Endothelial cell of umbilical vein (primary cell): ENCODE results near the gene OSER1. TPM values are rescaled to one million over a fixed set of nuclear protein-coding genes. Genes with fewer than 3 reads are reported as not detected.
"Not testable (repeated sequence)": the region's sequence is repeated elsewhere in the genome, so short reads cannot be mapped to it uniquely, and the experiment has no call there.

Experiments
- BruUV-seq: library from RNA; stranded (reverse); fragments of 400-500 nt; replicated peaks from 2 replicates; lab custom pipeline; 2021; lab: Mats Ljungman, UMichigan
- CTCF ChIA-PET: fragments of 300-600, 350-600 bp; sonication (Branson Sonifier 250); formaldehyde crosslinking; loops from one replicate; lab custom pipeline; 2021; ENCODE audit warnings: antibody characterized with exemption, inconsistent platforms; lab: Charles Lee
- POLR2A ChIA-PET: fragments of 300-600, 350-600 bp; sonication (Branson Sonifier 250); formaldehyde crosslinking; loops from one replicate; lab custom pipeline; 2021; ENCODE audit warnings: antibody characterized with exemption, inconsistent platforms; lab: Charles Lee
- DNase-seq: peaks from one replicate; pipeline ENCODE4 v3.0.0-alpha.2; 2011; ENCODE audit warnings: low read depth, low spot score
- FAIRE-seq: peaks from 2 replicates; lab custom pipeline; 2011; peaks lifted over from hg19 to GRCh38; lab: Jason Lieb, UNC
- H2AFZ ChIP-seq: 2 replicates; pipeline ENCODE4 v1.6.0; 2012; ENCODE audit warnings: low read depth, low read length, control low read depth, inconsistent platforms
- H3K27ac ChIP-seq: 2 replicates; pipeline ENCODE4 v1.5.1; 2011; ENCODE audit warnings: low read depth, mild to moderate bottlenecking, control low read depth, low read length, moderate library complexity; ENCODE audit not compliant: insufficient read depth
- H3K27me3 ChIP-seq, 2 experiments: 2 replicates each; pipeline versions ENCODE4 v1.6.0 to v1.6.1; 2011; ENCODE audit warnings: low read length in 2 of 2, mixed read lengths in 1 of 2; ENCODE audit not compliant: control insufficient read depth in 2 of 2, insufficient read depth in 2 of 2
- H3K36me3 ChIP-seq, 2 experiments: 2 replicates in 1 of 2; 3 replicates in 1 of 2; pipeline ENCODE4 v1.5.1; 2011; ENCODE audit warnings: low read length in 2 of 2, mild to moderate bottlenecking in 1 of 2, moderate library complexity in 1 of 2; ENCODE audit not compliant: control insufficient read depth in 2 of 2, insufficient read depth in 2 of 2; ENCODE audit errors: extremely low read depth in 1 of 2
- H3K4me1 ChIP-seq: 3 replicates; pipeline ENCODE4 v1.5.1; 2011; ENCODE audit warnings: mild to moderate bottlenecking, low read length; ENCODE audit not compliant: control insufficient read depth, insufficient read depth; ENCODE audit errors: extremely low read depth
- H3K4me2 ChIP-seq: 2 replicates; pipeline ENCODE4 v1.6.1; 2011; ENCODE audit warnings: low read length, control low read depth, mixed read lengths; ENCODE audit not compliant: insufficient read depth
- H3K4me3 ChIP-seq, 3 experiments: fragments of 200-600 bp in 1 of 3; sonication (generic), shearing (Covaris generic) in 1 of 3; replicated peaks in 1 of 3; 2 replicates each; pipeline ENCODE4 v1.5.1; 2011 to 2016; ENCODE audit warnings: control low read depth in 3 of 3, low read length in 3 of 3, mild to moderate bottlenecking in 2 of 3, inconsistent platforms in 1 of 3, low read depth in 1 of 3, moderate library complexity in 1 of 3; ENCODE audit not compliant: insufficient read depth in 1 of 3
- H3K79me2 ChIP-seq: 2 replicates; pipeline ENCODE4 v1.6.0; 2012; ENCODE audit warnings: low read length, inconsistent platforms; ENCODE audit not compliant: control insufficient read depth, insufficient read depth
- H3K9ac ChIP-seq: replicated peaks from 2 replicates; pipeline ENCODE3; 2011; ENCODE audit warnings: low read length, control low read depth; ENCODE audit not compliant: insufficient read depth; ENCODE audit errors: extremely low read depth
- H3K9me1 ChIP-seq: replicated peaks from 3 replicates; pipeline ENCODE4 v1.6.0; 2011; ENCODE audit warnings: mild to moderate bottlenecking, low read length; ENCODE audit not compliant: control insufficient read depth, insufficient read depth; ENCODE audit errors: extremely low read depth
- H3K9me3 ChIP-seq: replicated peaks from 2 replicates; pipeline ENCODE4 v1.5.1; 2012; ENCODE audit warnings: low read length, inconsistent platforms; ENCODE audit not compliant: control insufficient read depth, insufficient read depth
- H4K20me1 ChIP-seq: replicated peaks from 2 replicates; pipeline ENCODE3; 2011; ENCODE audit warnings: mild to moderate bottlenecking, low read length; ENCODE audit not compliant: control insufficient read depth, insufficient read depth; ENCODE audit errors: extremely low read depth
- EZH2 ChIP-seq: IDR thresholded peaks from 2 replicates; pipeline ENCODE4 v1.6.1; 2012; ENCODE audit warnings: borderline replicate concordance, low read depth, mild to moderate bottlenecking, moderate library complexity, low read length, inconsistent platforms; ENCODE audit not compliant: severe bottlenecking
- FOS ChIP-seq: IDR thresholded peaks from 2 replicates; pipeline ENCODE4 v1.6.1; 2011; ENCODE audit warnings: mild to moderate bottlenecking, low read length, moderate library complexity, borderline replicate concordance; ENCODE audit not compliant: insufficient read depth
- GATA2 ChIP-seq: IDR thresholded peaks from 2 replicates; pipeline ENCODE4 v1.7.0; 2011; ENCODE audit warnings: low read depth, mild to moderate bottlenecking, moderate library complexity, mixed read lengths, low read length; ENCODE audit not compliant: insufficient read length, insufficient read depth
- JUN ChIP-seq: IDR thresholded peaks from 2 replicates; pipeline ENCODE4 v1.6.1; 2011; ENCODE audit warnings: borderline replicate concordance, low read depth; ENCODE audit not compliant: insufficient read length, insufficient read depth
- MYC ChIP-seq: IDR thresholded peaks from one replicate; pipeline ENCODE4 v1.6.1; 2011; ENCODE audit warnings: mild to moderate bottlenecking, low read depth, low read length
- POLR2A ChIP-seq: IDR thresholded peaks from 2 replicates; pipeline ENCODE4 v1.6.1; 2012; ENCODE audit warnings: low read depth, mild to moderate bottlenecking, control low read depth, low read length
- dilution Hi-C: fragments of 300-500 bp; cut with MboI; formaldehyde crosslinking; loops from one replicate; pipeline ENCODE4 v1.15.0; 2019; ENCODE audit warnings: low sequenced_read_pairs; ENCODE audit not compliant: extremely low pct_ligation_motif_present
- intact Hi-C: fragments of 100-400 bp; cut with micrococcal nuclease; formaldehyde crosslinking; loops from one replicate; pipeline ENCODE4 v1.10.0; 2022
- polyA plus RNA-seq, 4 experiments: library from polyadenylated mRNA; depleted of rRNA in 3 of 4; stranded (reverse) in 3 of 4; unstranded in 1 of 4; fragments of >200 nt; gene quantifications; 2 replicates each; pipeline versions ENCODE4 v1.2.1 to v1.2.3, GENCODE V29; 2011 to 2012; ENCODE audit warnings: missing spikeins in 1 of 4
- total RNA-seq: library from RNA; stranded (reverse); gene quantifications from 2 replicates; pipeline ENCODE4 v1.2.3, GENCODE V29; 2021
- TF ChIP-seq, protein P1 (sequence below), 2 donors: IDR thresholded peaks; 1 replicate in 1 of 2; 2 replicates in 1 of 2; pipeline ENCODE4 v1.5.1; 2011; ENCODE audit warnings: low read length in 2 of 2, mild to moderate bottlenecking in 2 of 2, moderate library complexity in 2 of 2, control low read depth in 1 of 2, inconsistent platforms in 1 of 2, low read depth in 1 of 2; ENCODE audit not compliant: insufficient read depth in 1 of 2; ENCODE audit errors: extremely low read depth in 1 of 2
- TF ChIP-seq, protein P2 (sequence below): IDR thresholded peaks from 2 replicates; pipeline ENCODE4 v1.6.1; 2011; ENCODE audit not compliant: insufficient read depth, insufficient read length

OSER1 gene
- total and polyA plus RNA-seq, 2 donors (not counting 3 experiments of a cell fraction or from before 2014, with no cell fraction given): 30.8 to 36.0 TPM

DNA sequence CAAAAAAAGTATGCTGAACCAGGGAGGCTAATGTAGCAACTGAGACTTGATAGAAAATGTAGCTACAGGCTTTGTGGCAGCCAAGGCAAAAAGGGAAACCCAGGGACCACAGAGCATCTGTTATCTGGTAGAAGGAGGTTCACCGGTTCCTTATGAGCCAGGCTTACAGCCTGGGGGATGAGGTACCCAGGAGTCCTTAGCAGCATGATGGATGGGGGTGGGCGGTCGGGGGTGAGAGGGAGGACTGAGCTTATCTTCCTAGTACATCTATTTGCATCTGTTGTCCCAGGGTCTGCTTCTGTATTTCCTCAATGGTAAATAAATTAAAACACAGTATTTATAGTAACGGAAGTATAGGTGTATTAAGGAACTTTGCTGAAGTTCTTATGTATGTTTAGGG lies 35.4 kb upstream of the OSER1 start:
- POLR2A ChIA-PET: no interaction called here
- H2AFZ ChIP-seq: no peak overlapping the region
- no peak for DNase-seq
- no peaks in the 10 kb centered on the region for H3K9me1 ChIP-seq
- H3K4me3 ChIP-seq: no peak overlapping the region
- no peak overlapping the region for H3K4me2 ChIP-seq
- H3K9ac ChIP-seq: no peak overlapping the region
- BruUV-seq: no TSS peak
- no peak for FAIRE-seq
- H4K20me1 ChIP-seq: no peaks in the 10 kb centered on the region
- intact Hi-C loops: no loop called here
- no peaks in the 10 kb centered on the region for H3K36me3 ChIP-seq
- dilution Hi-C loops: no loop called here
- H3K27ac ChIP-seq: no peak overlapping the region
- no peaks in the 10 kb centered on the region for H3K4me1 ChIP-seq
- peaks cover 4 to 11% of the 10 kb centered on the region in 2 experiments for H3K27me3 ChIP-seq
- TF ChIP-seq MYC: no peak
- no peak for TF ChIP-seq JUN
- TF ChIP-seq EZH2: no peak
- TF ChIP-seq, protein P1, sequence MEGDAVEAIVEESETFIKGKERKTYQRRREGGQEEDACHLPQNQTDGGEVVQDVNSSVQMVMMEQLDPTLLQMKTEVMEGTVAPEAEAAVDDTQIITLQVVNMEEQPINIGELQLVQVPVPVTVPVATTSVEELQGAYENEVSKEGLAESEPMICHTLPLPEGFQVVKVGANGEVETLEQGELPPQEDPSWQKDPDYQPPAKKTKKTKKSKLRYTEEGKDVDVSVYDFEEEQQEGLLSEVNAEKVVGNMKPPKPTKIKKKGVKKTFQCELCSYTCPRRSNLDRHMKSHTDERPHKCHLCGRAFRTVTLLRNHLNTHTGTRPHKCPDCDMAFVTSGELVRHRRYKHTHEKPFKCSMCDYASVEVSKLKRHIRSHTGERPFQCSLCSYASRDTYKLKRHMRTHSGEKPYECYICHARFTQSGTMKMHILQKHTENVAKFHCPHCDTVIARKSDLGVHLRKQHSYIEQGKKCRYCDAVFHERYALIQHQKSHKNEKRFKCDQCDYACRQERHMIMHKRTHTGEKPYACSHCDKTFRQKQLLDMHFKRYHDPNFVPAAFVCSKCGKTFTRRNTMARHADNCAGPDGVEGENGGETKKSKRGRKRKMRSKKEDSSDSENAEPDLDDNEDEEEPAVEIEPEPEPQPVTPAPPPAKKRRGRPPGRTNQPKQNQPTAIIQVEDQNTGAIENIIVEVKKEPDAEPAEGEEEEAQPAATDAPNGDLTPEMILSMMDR (IDR thresholded peaks at IDR 0.05; ENCODE audit: extremely low read depth in 1 of 2, insufficient read depth in 1 of 2, low read depth in 1 of 2, low read length in 2 of 2): no peak
- no peak for TF ChIP-seq POLR2A
- TF ChIP-seq GATA2: no peak
- no peaks in the 10 kb centered on the region for H3K79me2 ChIP-seq
- no peaks in the 10 kb centered on the region for H3K9me3 ChIP-seq
- CTCF ChIA-PET: no interaction called here

DNA sequence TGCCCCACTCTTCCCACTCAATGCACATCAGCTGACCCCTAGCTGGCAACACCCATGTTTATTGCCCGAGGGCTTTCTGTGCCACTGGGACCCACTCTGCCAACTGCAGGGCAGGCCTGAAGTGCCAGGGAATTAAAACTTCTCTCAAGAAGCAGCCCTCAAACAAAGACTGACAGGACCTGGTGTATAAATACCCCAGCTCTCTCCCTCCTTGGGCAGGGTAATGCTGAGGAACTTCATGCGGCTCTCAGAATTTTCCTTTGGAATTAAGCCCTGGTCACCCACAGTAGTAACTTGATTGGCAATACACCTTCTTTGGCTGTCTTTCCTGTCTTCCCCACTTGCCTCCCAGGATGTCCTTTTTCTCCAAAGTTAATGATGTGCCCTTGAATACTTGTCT lies 31.2 kb upstream of the OSER1 start:
- dilution Hi-C loops: no loop called here
- BruUV-seq: no TSS peak
- POLR2A ChIA-PET: no interaction called here

DNA sequence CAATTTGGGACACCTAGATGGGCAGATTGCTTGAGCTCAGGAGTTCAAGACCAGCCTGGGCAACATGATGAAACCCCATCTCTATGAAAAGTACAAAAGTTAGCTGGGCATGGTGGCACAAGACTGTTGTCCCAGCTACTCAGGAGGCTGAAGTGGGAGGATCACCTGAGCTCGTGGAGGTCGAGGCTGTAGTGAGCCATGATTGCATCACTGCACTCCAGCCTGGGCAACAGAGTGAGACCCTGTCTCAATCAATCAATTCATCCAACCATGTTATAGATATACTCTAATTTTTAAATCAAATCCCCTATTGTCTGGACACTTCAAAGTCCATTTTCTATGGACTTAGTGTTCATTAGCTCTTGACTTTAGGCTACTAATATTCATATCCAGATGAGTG lies 26.3 kb upstream of the OSER1 start:
- H3K27ac ChIP-seq, H3K4me1 ChIP-seq, H3K9ac ChIP-seq, DNase-seq, intact Hi-C loops, H3K9me3 ChIP-seq, H3K9me1 ChIP-seq, H3K36me3 ChIP-seq, BruUV-seq, H3K79me2 ChIP-seq, H3K4me3 ChIP-seq, CTCF ChIA-PET, FAIRE-seq, H2AFZ ChIP-seq, H4K20me1 ChIP-seq, H3K27me3 ChIP-seq, POLR2A ChIA-PET, H3K4me2 ChIP-seq, dilution Hi-C loops: not testable (repeated sequence)

More for the DNA sequence above, 31.2 kb upstream of the OSER1 start:
- Histone ChIP-seq H3K9me1 (no peaks in the 10 kb centered on the region), H3K27me3 (peaks cover 2 to 7% of the 10 kb centered on the region in 2 experiments), H2AFZ (no peak overlapping the region), H3K4me3 (no peak overlapping the region), H3K79me2 (no peaks in the 10 kb centered on the region), H3K9ac (no peak overlapping the region), H3K27ac (no peak overlapping the region), H3K4me1 (no peaks in the 10 kb centered on the region), H3K9me3 (no peaks in the 10 kb centered on the region), H4K20me1 (no peaks in the 10 kb centered on the region), H3K36me3 (no peaks in the 10 kb centered on the region), H3K4me2 (no peak overlapping the region)
- intact Hi-C loops: no loop called here
- no peak for TF ChIP-seq JUN
- TF ChIP-seq, protein P2, sequence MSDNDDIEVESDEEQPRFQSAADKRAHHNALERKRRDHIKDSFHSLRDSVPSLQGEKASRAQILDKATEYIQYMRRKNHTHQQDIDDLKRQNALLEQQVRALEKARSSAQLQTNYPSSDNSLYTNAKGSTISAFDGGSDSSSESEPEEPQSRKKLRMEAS: no peak
- TF ChIP-seq FOS: no peak
- DNase-seq: no peak
- FAIRE-seq: no peak
- CTCF ChIA-PET: no interaction called here
